ENCODE data around the gene GPR139.

Gene GPR139

DNA sequence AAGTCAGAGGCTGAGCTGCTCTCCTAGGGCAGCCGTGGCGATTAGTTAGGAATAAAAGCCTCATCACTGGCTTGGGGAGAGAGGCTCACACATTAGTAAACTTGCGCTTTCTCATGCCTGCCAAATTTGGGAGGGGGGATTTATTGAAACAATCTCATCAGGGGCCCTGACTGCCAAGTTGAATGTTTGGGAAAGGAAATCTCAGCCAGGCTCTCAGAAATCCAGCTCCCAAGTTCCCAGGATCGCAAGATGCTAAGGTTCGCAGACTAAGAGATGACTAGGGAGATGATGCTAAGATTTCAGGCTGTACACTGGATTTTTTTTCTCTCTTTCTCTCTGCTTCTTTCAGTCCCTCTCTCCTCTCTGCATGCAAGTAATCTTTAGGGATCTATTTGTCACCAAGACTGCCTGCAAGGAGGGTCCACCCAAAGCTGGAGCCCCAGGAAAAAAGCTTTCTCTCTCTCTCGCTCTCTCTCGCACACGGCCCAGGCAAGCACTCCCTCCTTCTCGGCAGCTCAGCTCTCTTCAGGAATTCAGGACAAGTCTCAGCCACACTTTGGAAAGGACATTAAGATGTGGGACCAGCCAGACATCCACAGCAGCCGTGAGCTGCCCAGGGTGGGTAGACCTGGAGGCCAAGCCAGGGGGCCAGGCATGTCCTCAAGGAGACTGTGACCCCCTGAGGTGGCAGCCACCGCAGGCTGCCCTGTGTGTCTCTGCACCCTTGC is 1.4 kb downstream of the GPR139 start:
- H3K9me3 ChIP-seq (ENCODE audit: control insufficient read depth, insufficient read depth, low read length) = no peaks in the 10 kb centered on the region
- H3K36me3 ChIP-seq (ENCODE audit: control insufficient read depth, low read length) = no peaks in the 10 kb centered on the region
- no peak overlapping the region for H3K4me2 ChIP-seq (ENCODE audit: low read length)
- no peak for TF ChIP-seq EZH2phosphoT487 (IDR thresholded peaks at IDR 0.05; ENCODE audit: borderline replicate concordance, low read length)
- TF ChIP-seq, protein P1, sequence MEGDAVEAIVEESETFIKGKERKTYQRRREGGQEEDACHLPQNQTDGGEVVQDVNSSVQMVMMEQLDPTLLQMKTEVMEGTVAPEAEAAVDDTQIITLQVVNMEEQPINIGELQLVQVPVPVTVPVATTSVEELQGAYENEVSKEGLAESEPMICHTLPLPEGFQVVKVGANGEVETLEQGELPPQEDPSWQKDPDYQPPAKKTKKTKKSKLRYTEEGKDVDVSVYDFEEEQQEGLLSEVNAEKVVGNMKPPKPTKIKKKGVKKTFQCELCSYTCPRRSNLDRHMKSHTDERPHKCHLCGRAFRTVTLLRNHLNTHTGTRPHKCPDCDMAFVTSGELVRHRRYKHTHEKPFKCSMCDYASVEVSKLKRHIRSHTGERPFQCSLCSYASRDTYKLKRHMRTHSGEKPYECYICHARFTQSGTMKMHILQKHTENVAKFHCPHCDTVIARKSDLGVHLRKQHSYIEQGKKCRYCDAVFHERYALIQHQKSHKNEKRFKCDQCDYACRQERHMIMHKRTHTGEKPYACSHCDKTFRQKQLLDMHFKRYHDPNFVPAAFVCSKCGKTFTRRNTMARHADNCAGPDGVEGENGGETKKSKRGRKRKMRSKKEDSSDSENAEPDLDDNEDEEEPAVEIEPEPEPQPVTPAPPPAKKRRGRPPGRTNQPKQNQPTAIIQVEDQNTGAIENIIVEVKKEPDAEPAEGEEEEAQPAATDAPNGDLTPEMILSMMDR (IDR thresholded peaks at IDR 0.05; ENCODE audit: low read depth, low read length, poor library complexity, severe bottlenecking) = no peak
- H3K27ac ChIP-seq (ENCODE audit: low read depth, low read length) = no peak overlapping the region
- no peak overlapping the region for H3K4me3 ChIP-seq (ENCODE audit: low read length)
- no peaks in the 10 kb centered on the region for H3F3A ChIP-seq (ENCODE audit: control insufficient read depth, insufficient read depth)
- H3K4me1 ChIP-seq (ENCODE audit: control insufficient read depth, low read length) = no peaks in the 10 kb centered on the region
- no peaks in the 10 kb centered on the region for H3K9me2 ChIP-seq (replicated peaks; ENCODE audit: control insufficient read depth, low read length)
- H3K79me2 ChIP-seq (ENCODE audit: control insufficient read depth, low read length) = no peaks in the 10 kb centered on the region
- no peaks in the 10 kb centered on the region for H3K27me3 ChIP-seq (ENCODE audit: control insufficient read depth, low read length)
- H4K20me1 ChIP-seq (ENCODE audit: control insufficient read depth, insufficient read depth, low read depth, low read length) = no peaks in the 10 kb centered on the region

DNA sequence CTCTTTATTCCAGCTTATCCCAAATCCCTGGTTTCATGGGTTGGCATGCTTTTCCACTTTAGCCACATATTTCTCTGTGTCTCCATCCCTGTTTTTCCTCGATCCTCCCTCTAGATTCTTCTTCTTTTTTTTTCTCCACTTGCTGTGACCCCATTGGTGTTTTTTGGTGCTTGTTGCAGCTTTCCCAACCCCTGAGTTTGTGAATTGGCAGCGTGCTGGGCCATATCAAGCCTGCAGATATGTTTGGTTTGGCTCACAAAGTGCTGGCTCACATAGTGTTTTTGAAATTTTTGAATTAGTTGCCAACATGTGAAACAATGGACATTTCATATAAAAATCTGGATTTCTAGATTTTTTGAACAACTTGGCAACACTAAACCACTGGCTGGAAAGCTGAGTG is 8.8 kb downstream of the GPR139 start:
- H3K79me2 ChIP-seq (ENCODE audit: control insufficient read depth, low read length) = no peaks in the 10 kb centered on the region
- H3K27me3 ChIP-seq (ENCODE audit: control insufficient read depth, low read length) = no peaks in the 10 kb centered on the region
- no peak overlapping the region for H3K4me2 ChIP-seq (ENCODE audit: low read length)
- no peaks in the 10 kb centered on the region for H3K4me1 ChIP-seq (ENCODE audit: control insufficient read depth, low read length)
- no peak overlapping the region for H3K4me3 ChIP-seq (ENCODE audit: low read length)
- H3F3A ChIP-seq (ENCODE audit: control insufficient read depth, insufficient read depth) = no peaks in the 10 kb centered on the region
- no peaks in the 10 kb centered on the region for H3K36me3 ChIP-seq (ENCODE audit: control insufficient read depth, low read length)
- H3K9me3 ChIP-seq (ENCODE audit: control insufficient read depth, insufficient read depth, low read length) = no peaks in the 10 kb centered on the region
- H3K27ac ChIP-seq (ENCODE audit: low read depth, low read length) = no peak overlapping the region
- TF ChIP-seq EZH2phosphoT487 (IDR thresholded peaks at IDR 0.05; ENCODE audit: borderline replicate concordance, low read length) = no peak
- TF ChIP-seq, protein P1 (IDR thresholded peaks at IDR 0.05; ENCODE audit: low read depth, low read length, poor library complexity, severe bottlenecking) = no peak
- no peaks in the 10 kb centered on the region for H3K9me2 ChIP-seq (replicated peaks; ENCODE audit: control insufficient read depth, low read length)
- H4K20me1 ChIP-seq (ENCODE audit: control insufficient read depth, insufficient read depth, low read depth, low read length) = no peaks in the 10 kb centered on the region

DNA sequence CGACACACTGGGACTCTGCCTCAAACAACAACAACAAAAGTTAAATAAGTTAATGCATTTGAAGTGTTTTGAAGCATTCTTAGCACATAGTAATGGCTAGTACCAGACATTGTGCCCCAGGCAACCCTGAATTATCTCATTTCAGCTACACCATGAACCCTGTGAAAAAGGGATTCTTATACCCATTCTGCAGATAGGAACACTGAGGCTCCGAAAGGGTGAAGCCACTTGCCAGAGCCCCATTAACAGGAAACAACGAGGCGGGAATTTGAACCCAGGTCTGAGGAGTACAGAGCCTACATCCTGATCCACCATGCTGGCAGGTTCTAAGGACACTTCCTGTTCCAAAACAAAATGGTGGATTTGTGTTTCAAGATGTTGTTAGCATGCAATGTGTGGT is 9.2 kb downstream of the GPR139 start:
- Histone ChIP-seq H3K27ac (ENCODE audit: low read depth, low read length) (no peak overlapping the region), H3K4me1 (ENCODE audit: control insufficient read depth, low read length) (no peaks in the 10 kb centered on the region), H3K9me2 (replicated peaks; ENCODE audit: control insufficient read depth, low read length) (no peaks in the 10 kb centered on the region), H3K4me2 (ENCODE audit: low read length) (no peak overlapping the region), H3K4me3 (ENCODE audit: low read length) (no peak overlapping the region), H3K27me3 (ENCODE audit: control insufficient read depth, low read length) (no peaks in the 10 kb centered on the region), H4K20me1 (ENCODE audit: control insufficient read depth, insufficient read depth, low read depth, low read length) (no peaks in the 10 kb centered on the region), H3F3A (ENCODE audit: control insufficient read depth, insufficient read depth) (no peaks in the 10 kb centered on the region), H3K9me3 (ENCODE audit: control insufficient read depth, insufficient read depth, low read length) (no peaks in the 10 kb centered on the region), H3K79me2 (ENCODE audit: control insufficient read depth, low read length) (no peaks in the 10 kb centered on the region), H3K36me3 (ENCODE audit: control insufficient read depth, low read length) (no peaks in the 10 kb centered on the region)
- TF ChIP-seq EZH2phosphoT487 (IDR thresholded peaks at IDR 0.05; ENCODE audit: borderline replicate concordance, low read length) = no peak
- TF ChIP-seq, protein P1 (IDR thresholded peaks at IDR 0.05; ENCODE audit: low read depth, low read length, poor library complexity, severe bottlenecking) = no peak
